HG02763 (cell line): ENCODE data around the gene UNC13B.
"Not testable (repeated sequence)": the region's sequence is repeated elsewhere in the genome, so short reads cannot be mapped to it uniquely, and the experiment has no call there.

Experiments
- ATAC-seq: cut with Tn5 transposase; IDR thresholded peaks from one replicate; pipeline ENCODE4 v1.9.1; 2021; ENCODE audit warnings: mild to moderate bottlenecking, moderate library complexity; ENCODE audit not compliant: unreplicated experiment

Gene UNC13B

DNA sequence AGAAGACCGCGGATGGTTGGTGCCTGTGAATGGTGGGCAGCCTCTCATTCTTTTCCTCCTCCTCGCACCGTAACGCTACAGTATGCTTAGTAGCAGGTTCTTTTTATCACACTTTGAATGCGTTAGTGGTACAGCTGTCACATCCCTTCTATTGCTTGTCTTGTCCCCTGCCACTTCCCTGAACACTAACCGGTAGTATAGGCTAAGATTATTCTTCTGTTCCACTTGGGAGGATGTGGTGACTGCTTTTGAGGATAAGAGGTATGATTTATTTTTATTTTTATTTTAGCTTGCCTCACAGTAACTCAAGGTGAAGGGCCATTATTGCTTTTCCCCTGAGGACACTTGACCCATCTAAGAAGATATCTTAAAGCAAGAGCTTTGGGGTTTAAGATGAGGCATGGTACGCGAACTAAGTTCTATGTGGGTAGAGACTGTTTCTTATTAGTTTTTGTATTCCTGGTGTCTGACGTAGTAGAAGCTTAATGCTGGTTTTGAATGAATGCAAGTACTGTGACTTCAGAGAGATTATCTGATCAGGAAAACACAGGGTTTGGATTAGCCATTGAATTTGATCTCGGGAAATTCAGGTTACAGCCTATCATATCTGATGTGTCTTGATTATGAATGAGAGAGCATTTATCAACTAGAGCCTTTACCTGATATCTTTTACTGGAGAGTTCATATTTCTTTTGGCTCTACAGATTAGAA, 951 bp downstream of the UNC13B start:
- ATAC-seq = no peak

DNA sequence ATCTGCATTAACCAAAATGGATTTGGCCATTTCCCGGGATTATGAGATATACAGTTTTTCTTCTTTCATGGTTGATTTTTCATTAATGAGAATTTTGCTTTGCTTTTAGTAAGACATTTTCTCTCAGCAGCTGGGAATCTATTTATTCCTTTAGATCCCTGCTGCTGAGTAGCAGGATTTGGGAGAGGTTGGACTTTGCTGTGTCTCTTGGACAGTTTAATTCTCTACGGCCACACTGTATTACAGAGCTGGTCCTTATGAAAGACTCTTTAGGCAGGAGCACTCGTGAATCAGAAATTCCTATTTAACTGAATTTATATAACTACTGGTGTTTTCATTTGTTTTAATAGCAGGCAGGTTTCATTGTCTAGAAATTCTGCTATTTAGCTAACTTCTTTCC, 1.6 kb downstream of the UNC13B start:
- no peak for ATAC-seq

DNA sequence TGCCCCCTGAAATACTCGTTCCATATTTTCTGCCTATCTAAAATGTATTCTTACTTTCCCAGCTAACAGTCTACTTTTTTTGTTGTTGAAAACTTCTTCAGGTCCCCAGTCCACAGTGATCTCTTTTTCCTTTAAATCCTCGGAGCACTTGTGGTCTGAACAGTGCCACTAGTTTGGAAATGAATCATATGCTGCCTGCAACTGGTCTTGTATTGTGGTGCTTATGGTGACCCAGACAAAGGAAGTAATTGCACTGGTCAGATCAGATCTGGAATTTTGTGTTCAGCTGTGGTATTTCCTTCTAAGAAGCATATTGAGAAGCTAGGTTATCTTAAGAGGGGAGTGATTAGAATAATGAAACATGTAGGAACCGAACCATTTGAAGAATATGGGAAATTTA, 2.9 kb downstream of the UNC13B start:
- ATAC-seq = no peak

GRCh38 chr9:35167429-35167828, 5.6 kb downstream of the UNC13B start:
- ATAC-seq = not testable (repeated sequence)

- no peak for ATAC-seq
These were observed 7.2 kb downstream of the UNC13B start for GRCh38 chr9:35168963-35169362.

- ATAC-seq = no peak
These were observed 11.1 kb downstream of the UNC13B start for GRCh38 chr9:35172878-35173277.

GRCh38 chr9:35177520-35177919, 15.7 kb downstream of the UNC13B start:
- ATAC-seq = no peak

DNA sequence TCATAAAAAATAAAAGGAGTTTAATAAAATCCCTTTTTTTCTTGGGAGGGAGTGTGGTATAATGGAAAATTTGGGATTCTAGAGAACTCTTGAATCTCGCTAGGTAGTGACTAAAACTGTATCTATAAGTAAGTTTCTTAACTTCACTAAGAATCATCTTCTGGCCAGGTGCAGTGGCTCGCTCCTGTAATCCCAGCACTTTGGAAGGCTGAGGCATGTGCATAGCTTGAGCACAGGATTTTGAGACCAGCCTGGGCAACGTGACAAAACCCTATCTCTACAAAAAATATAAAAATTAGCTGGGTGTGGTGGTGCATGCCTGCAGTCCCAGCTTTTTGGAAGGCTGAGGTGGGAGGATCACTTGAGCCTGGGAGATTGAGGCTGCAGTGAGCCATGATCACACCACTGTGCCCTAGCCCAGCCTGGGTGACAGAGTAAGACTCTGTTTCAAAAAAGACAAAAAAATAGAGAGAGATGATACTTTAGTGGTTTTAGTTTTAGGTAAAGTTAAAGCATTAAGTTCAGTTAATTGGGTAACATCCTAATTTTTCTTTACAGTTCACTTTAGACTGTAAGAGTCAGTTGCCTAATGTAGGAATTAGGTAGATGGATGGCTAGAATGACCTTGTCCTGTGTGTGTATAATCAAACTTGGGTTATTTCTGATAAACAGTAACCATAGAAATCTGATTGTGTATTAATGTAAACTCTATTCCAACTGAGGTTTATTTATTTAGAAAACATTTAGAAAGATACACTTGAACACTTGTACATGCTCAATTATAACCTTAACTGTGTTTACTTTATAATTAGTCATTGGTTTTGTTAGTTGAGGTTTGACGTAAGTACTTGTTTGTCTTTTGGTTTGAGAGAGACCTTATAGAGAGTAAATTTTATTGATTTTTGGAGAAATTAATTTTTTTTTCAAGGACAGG, 17.8 kb downstream of the UNC13B start:
- no peak for ATAC-seq

GRCh38 chr9:35180801-35181200, 19.0 kb downstream of the UNC13B start:
- no peak for ATAC-seq

GRCh38 chr9:35182401-35182800, 20.6 kb downstream of the UNC13B start:
- not testable (repeated sequence) for ATAC-seq

DNA sequence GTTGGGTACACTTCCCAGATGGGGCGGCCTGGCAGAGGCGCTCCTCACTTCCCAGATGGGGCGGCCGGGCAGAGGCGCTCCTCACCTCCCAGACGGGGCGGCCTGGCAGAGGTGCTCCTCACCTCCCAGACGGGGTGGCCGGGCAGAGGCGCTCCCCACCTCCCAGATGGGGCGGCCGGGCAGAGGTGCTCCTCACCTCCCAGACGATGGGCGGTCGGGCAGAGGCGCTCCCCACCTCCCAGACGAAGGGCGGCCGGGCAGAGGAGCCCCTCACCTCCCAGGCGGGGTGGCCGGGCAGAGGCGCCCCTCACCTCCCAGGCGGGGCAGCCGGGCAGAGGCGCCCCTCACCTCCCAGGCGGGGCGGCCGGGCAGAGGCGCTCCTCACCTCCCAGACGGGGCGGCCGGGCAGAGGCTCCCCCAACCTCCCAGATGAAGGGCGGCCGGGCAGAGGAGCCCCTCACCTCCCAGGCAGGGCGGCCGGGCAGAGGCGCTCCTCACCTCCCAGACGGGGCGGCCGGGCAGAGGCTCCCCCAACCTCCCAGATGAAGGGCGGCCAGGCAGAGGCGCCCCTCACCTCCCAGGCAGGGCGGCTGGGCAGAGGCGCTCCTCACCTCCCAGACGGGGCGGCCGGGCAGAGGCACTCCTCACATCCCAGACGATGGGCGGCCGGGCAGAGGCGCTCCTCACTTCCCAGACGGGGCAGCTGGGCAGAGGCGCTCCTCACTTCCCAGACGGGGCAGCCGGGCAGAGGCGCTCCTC, 21.4 kb downstream of the UNC13B start:
- not testable (repeated sequence) for ATAC-seq

GRCh38 chr9:35183755-35184480, 22.1 kb downstream of the UNC13B start:
- ATAC-seq = not testable (repeated sequence)

- ATAC-seq = no peak
These were observed 24.7 kb downstream of the UNC13B start for GRCh38 chr9:35186524-35186923.

GRCh38 chr9:35190203-35190602, 28.4 kb downstream of the UNC13B start:
- no peak for ATAC-seq

DNA sequence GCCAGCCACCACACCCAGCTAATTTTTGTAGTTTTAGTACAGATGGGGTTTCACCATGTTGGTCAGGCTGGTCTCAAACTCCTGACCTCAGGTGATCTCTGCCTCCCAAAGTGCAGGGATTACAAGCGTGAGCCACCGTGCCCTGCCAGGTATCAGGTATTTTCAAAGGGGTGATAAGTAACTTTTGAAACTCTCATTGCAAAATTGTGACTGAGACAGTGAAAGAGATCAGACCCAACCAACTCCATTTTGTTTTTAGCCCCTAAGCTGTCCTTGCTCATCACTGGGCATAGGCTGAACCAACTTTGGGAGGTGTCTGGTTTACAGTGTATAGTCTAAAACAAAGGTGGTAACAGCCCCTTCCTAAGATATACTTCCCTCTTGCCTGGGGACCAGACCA, 29.3 kb downstream of the UNC13B start:
- no peak for ATAC-seq

GRCh38 chr9:35193762-35194161, 32.0 kb downstream of the UNC13B start:
- ATAC-seq = no peak

DNA sequence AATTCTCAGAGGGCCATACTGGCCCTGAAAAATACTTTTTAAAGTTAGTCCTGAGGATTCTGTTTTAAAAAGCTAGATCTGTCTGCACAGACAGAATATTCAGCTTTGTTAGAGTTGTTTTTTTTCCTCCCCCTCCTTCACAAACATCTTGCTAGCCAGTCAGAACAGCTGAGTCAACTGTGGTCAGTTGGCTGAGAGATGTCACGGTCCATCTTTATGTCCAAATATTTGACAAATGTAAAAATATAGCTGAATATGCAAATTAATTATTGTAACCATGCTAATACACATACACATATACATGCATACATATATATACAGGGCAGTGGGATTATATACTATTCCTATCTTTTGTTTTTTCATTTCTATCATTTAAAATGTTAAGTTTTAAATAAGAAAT, 33.9 kb downstream of the UNC13B start:
- no peak for ATAC-seq

GRCh38 chr9:35198191-35198590, 36.4 kb downstream of the UNC13B start:
- no peak for ATAC-seq

GRCh38 chr9:35203528-35203927, 41.7 kb downstream of the UNC13B start:
- no peak for ATAC-seq

DNA sequence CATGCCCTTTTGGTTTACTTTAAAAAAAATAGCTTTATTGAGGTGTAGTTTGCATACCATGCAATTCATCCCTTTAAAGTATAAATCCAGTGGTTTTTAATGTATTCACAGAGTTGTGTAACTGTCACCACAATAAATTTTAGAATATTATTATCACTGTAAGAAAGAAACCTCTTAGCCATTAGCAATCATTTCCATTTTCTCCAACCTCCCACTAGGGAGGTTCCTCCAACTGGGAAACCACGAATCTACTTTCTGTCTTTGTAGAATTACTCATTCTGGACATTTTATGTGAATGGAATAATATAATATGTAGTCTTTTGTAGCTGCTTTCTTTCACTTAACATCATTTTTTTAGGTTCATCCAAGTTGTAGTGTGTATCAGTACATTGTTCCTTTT, 43.5 kb downstream of the UNC13B start:
- no peak for ATAC-seq

DNA sequence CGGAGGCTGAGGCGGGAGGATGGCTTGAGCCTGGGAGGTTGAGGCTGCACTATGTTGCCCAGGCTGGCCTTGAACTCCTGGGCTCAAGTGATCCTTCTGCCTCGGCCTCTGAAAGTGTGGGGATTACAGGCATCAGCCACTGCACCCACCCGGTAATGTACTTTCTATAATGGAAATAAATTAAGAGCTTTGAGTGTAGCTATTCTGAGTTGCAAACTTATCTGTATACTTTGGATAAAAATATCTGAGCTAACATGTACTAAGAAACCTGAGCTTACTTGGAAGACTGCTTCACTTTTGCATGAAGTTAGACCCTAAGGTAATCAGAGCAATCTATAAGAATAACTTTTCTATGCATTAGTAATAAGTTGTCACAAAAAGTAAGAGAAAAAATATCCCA, 50.0 kb downstream of the UNC13B start:
- ATAC-seq = no peak
